ENCODE results near the gene TCERG1L. TPM values are rescaled to one million over a fixed set of nuclear protein-coding genes. Genes with fewer than 3 reads are reported as not detected.

TCERG1L gene
- total RNA-seq, 2 donors from 2014 or later: 1.6 to 4.5 TPM

- H3K4me3 Mint-ChIP-seq: no peak overlapping the region
Measured at GRCh38 chr10:131204406-131205152, 106.9 kb downstream of the TCERG1L start.

GRCh38 chr10:131203456-131204357, 107.8 kb downstream of the TCERG1L start:
- Mint-ChIP-seq H3K36me3 (ENCODE audit: low read depth) (no peaks in the 10 kb centered on the region), H3K9me3 (no peaks in the 10 kb centered on the region), H3K4me3 (no peak overlapping the region), H3K27ac (no peak overlapping the region), H3K27me3 (ENCODE audit: insufficient read depth) (no peaks in the 10 kb centered on the region), H3K4me1 (no peaks in the 10 kb centered on the region)
- Histone ChIP-seq H3K4me3 (ENCODE audit: low read length) (no peak overlapping the region), H3K27me3 (ENCODE audit: control insufficient read depth, insufficient read depth, low read length, poor library complexity, severe bottlenecking) (no peaks in the 10 kb centered on the region), H3K9me3 (ENCODE audit: control insufficient read depth, low read length) (no peaks in the 10 kb centered on the region), H3K36me3 (ENCODE audit: control insufficient read depth, insufficient read depth, low read length) (no peaks in the 10 kb centered on the region), H3K27ac (ENCODE audit: low read depth, low read length) (no peak overlapping the region), H3K9ac (ENCODE audit: extremely low read depth, low read length, poor library complexity, severe bottlenecking) (no peak overlapping the region), H3K4me1 (ENCODE audit: control insufficient read depth, insufficient read depth, low read length) (no peaks in the 10 kb centered on the region)
- WGBS, 2 experiments (ENCODE audit: insufficient coverage in 1 of 2, insufficient read length in 1 of 2): 90 to 96% methylated on average over 13 to 22 of the region's 22 CpGs
- TF ChIP-seq CTCF (conservative IDR thresholded peaks at IDR 0.05): no peak
- DNase-seq: peak; percentile 16

More at GRCh38 chr10:131204406-131205152, 106.9 kb downstream of the TCERG1L start:
- no peak overlapping the region for H3K9ac ChIP-seq (ENCODE audit: extremely low read depth, low read length, poor library complexity, severe bottlenecking)
- H3K9me3 ChIP-seq (ENCODE audit: control insufficient read depth, low read length): no peaks in the 10 kb centered on the region
- Mint-ChIP-seq H3K9me3 (no peaks in the 10 kb centered on the region), H3K36me3 (ENCODE audit: low read depth) (no peaks in the 10 kb centered on the region), H3K27me3 (ENCODE audit: insufficient read depth) (no peaks in the 10 kb centered on the region), H3K27ac (no peak overlapping the region), H3K4me1 (no peaks in the 10 kb centered on the region)
- H3K27me3 ChIP-seq (ENCODE audit: control insufficient read depth, insufficient read depth, low read length, poor library complexity, severe bottlenecking): no peaks in the 10 kb centered on the region
- no peaks in the 10 kb centered on the region for H3K36me3 ChIP-seq (ENCODE audit: control insufficient read depth, insufficient read depth, low read length)
- H3K4me1 ChIP-seq (ENCODE audit: control insufficient read depth, insufficient read depth, low read length): no peaks in the 10 kb centered on the region
- H3K27ac ChIP-seq (ENCODE audit: low read depth, low read length): no peak overlapping the region
- no peak for TF ChIP-seq CTCF (conservative IDR thresholded peaks at IDR 0.05)
- WGBS, 2 experiments (ENCODE audit: insufficient coverage in 1 of 2, insufficient read length in 1 of 2): 91 to 98% methylated on average over 9 to 11 of the region's 11 CpGs
- H3K4me3 ChIP-seq (ENCODE audit: low read length): no peak overlapping the region
- DNase-seq: peak; percentile 16

- Histone ChIP-seq H3K4me3 (ENCODE audit: low read length) (no peak overlapping the region), H3K27me3 (ENCODE audit: control insufficient read depth, insufficient read depth, low read length, poor library complexity, severe bottlenecking) (no peaks in the 10 kb centered on the region), H3K9me3 (ENCODE audit: control insufficient read depth, low read length) (no peaks in the 10 kb centered on the region), H3K36me3 (ENCODE audit: control insufficient read depth, insufficient read depth, low read length) (no peaks in the 10 kb centered on the region), H3K4me1 (ENCODE audit: control insufficient read depth, insufficient read depth, low read length) (no peaks in the 10 kb centered on the region), H3K27ac (ENCODE audit: low read depth, low read length) (no peak overlapping the region), H3K9ac (ENCODE audit: extremely low read depth, low read length, poor library complexity, severe bottlenecking) (no peak overlapping the region)
- WGBS, 2 experiments (ENCODE audit: insufficient coverage in 1 of 2, insufficient read length in 1 of 2): 94% methylated on average over 9 to 11 of the region's 11 CpGs
- Mint-ChIP-seq H3K27me3 (ENCODE audit: insufficient read depth) (no peaks in the 10 kb centered on the region), H3K4me3 (no peak overlapping the region), H3K27ac (no peak overlapping the region), H3K9me3 (no peaks in the 10 kb centered on the region), H3K4me1 (no peaks in the 10 kb centered on the region), H3K36me3 (ENCODE audit: low read depth) (no peaks in the 10 kb centered on the region)
- no peak for TF ChIP-seq CTCF (conservative IDR thresholded peaks at IDR 0.05)
- DNase-seq: no peak
Measured at GRCh38 chr10:131202990-131203389, 108.5 kb downstream of the TCERG1L start.

Data from endodermal cell (in vitro differentiated cells).